Neutrophil (primary cell): ENCODE measurements around the gene KLHL40.

Source experiments
- H3K27ac ChIP-seq: fragments of 200-600 bp; sonication (generic); 2 replicates; pipeline ENCODE4 v1.5.1; 2016; ENCODE audit warnings: mild to moderate bottlenecking, moderate library complexity
- H3K27me3 ChIP-seq: fragments of 200-600 bp; sonication (generic); 2 replicates; pipeline ENCODE4 v1.6.0; 2016; ENCODE audit warnings: mild to moderate bottlenecking
- H3K36me3 ChIP-seq: fragments of 200-600 bp; sonication (generic); 2 replicates; pipeline ENCODE4 v1.5.1; 2017
- H3K4me1 ChIP-seq, 2 experiments: fragments of 200-600 bp in 1 of 2; sonication (generic) in 1 of 2; 1 replicate in 1 of 2; 2 replicates in 1 of 2; pipeline versions ENCODE4 v1.5.1 to v1.6.1; 2013 to 2016; ENCODE audit warnings: low read depth in 1 of 2, low read length in 1 of 2, mild to moderate bottlenecking in 1 of 2, moderate library complexity in 1 of 2; ENCODE audit not compliant: control insufficient read depth in 1 of 2, insufficient read depth in 1 of 2
- H3K4me3 ChIP-seq, 2 experiments: fragments of 200-600 bp in 1 of 2; sonication (generic) in 1 of 2; 1 replicate in 1 of 2; 2 replicates in 1 of 2; pipeline ENCODE4 v1.5.1; 2013 to 2016; ENCODE audit warnings: low read depth in 1 of 2, low read length in 1 of 2, mild to moderate bottlenecking in 1 of 2, moderate library complexity in 1 of 2
- H3K9me3 ChIP-seq: fragments of 200-600 bp; sonication (generic); 2 replicates; pipeline ENCODE4 v1.5.1; 2016
- CTCF ChIP-seq: fragments of 200-600 bp; sonication (generic); IDR thresholded peaks from 2 replicates; pipeline ENCODE4 v1.5.1; 2016; ENCODE audit warnings: antibody characterized with exemption

Gene KLHL40

GRCh38 chr3:42696356-42697288, 11.3 kb downstream of the KLHL40 start:
- Histone ChIP-seq H3K36me3 (no peaks in the 10 kb centered on the region), H3K4me1 (peaks cover 4 to 7% of the 10 kb centered on the region in 2 experiments), H3K9me3 (no peaks in the 10 kb centered on the region), H3K4me3 (no peak overlapping the region), H3K27ac (no peak overlapping the region), H3K27me3 (peaks cover 29% of the 10 kb centered on the region)
- TF ChIP-seq CTCF = no peak

- no peaks in the 10 kb centered on the region for H3K9me3 ChIP-seq
- H3K36me3 ChIP-seq = no peaks in the 10 kb centered on the region
- peaks cover 33% of the 10 kb centered on the region for H3K27me3 ChIP-seq
- no peak overlapping the region for H3K4me3 ChIP-seq
- TF ChIP-seq CTCF = no peak
- no peak overlapping the region for H3K27ac ChIP-seq
- peaks cover 4 to 7% of the 10 kb centered on the region in 2 experiments for H3K4me1 ChIP-seq
These were observed 12.1 kb downstream of the KLHL40 start for GRCh38 chr3:42697289-42698051.

- Histone ChIP-seq H3K4me1 (peaks cover 4 to 7% of the 10 kb centered on the region in 2 experiments), H3K27me3 (peaks cover 33% of the 10 kb centered on the region), H3K36me3 (no peaks in the 10 kb centered on the region), H3K9me3 (no peaks in the 10 kb centered on the region), H3K27ac (no peak overlapping the region), H3K4me3 (no peak overlapping the region)
- no peak for TF ChIP-seq CTCF
These were observed 13.0 kb downstream of the KLHL40 start for GRCh38 chr3:42698216-42698910.

- Histone ChIP-seq H3K36me3 (no peaks in the 10 kb centered on the region), H3K9me3 (no peaks in the 10 kb centered on the region), H3K4me1 (peaks cover 4 to 7% of the 10 kb centered on the region in 2 experiments), H3K4me3 (no peak overlapping the region), H3K27ac (no peak overlapping the region), H3K27me3 (peaks cover 33% of the 10 kb centered on the region)
- TF ChIP-seq CTCF = no peak
These were observed 13.5 kb downstream of the KLHL40 start for GRCh38 chr3:42698911-42699230.

- H3K27me3 ChIP-seq = peaks cover 27% of the 10 kb centered on the region
- no peak overlapping the region for H3K4me3 ChIP-seq
- no peaks in the 10 kb centered on the region for H3K36me3 ChIP-seq
- H3K9me3 ChIP-seq = no peaks in the 10 kb centered on the region
- TF ChIP-seq CTCF = no peak
- no peak overlapping the region for H3K27ac ChIP-seq
- peaks cover 4 to 7% of the 10 kb centered on the region in 2 experiments for H3K4me1 ChIP-seq
These were observed 14.2 kb downstream of the KLHL40 start for GRCh38 chr3:42699511-42699971.
